NCI-H82 treated with DMSO at 0.1 percent for 48 hours (cell line): ENCODE data around the gene KCNJ6.
"Not testable (repeated sequence)": the region's sequence is repeated elsewhere in the genome, so short reads cannot be mapped to it uniquely, and the experiment has no call there.

Experiments
- DNase-seq: peaks from one replicate; lab custom pipeline; 2025; ENCODE audit not compliant: unreplicated experiment; lab: John Stamatoyannopoulos, UW

KCNJ6 gene

GRCh38 chr21:37746849-37747248 is 169.4 kb downstream of the KCNJ6 start:
- no peak for DNase-seq

- no peak for DNase-seq
Observed at GRCh38 chr21:37744551-37744950, 171.7 kb downstream of the KCNJ6 start.

- DNase-seq = no peak
Observed at GRCh38 chr21:37742532-37742931, 173.7 kb downstream of the KCNJ6 start.

- no peak for DNase-seq
Observed at GRCh38 chr21:37742115-37742514, 174.1 kb downstream of the KCNJ6 start.

- DNase-seq = no peak
Observed at GRCh38 chr21:37737996-37738395, 178.3 kb downstream of the KCNJ6 start.

GRCh38 chr21:37737507-37737906 is 178.8 kb downstream of the KCNJ6 start:
- no peak for DNase-seq

GRCh38 chr21:37734846-37735245 is 181.4 kb downstream of the KCNJ6 start:
- no peak for DNase-seq

- DNase-seq = no peak
Observed at GRCh38 chr21:37732927-37733326, 183.3 kb downstream of the KCNJ6 start.

- DNase-seq = no peak
Observed at GRCh38 chr21:37724201-37724600, 192.1 kb downstream of the KCNJ6 start.

- no peak for DNase-seq
Observed at GRCh38 chr21:37717534-37717933, 198.7 kb downstream of the KCNJ6 start.

GRCh38 chr21:37712569-37712934 is 203.7 kb downstream of the KCNJ6 start:
- DNase-seq = not testable (repeated sequence)

- DNase-seq = peak; percentile 35
Observed at GRCh38 chr21:37711836-37712568, 204.3 kb downstream of the KCNJ6 start.

- no peak for DNase-seq
Observed at GRCh38 chr21:37711286-37711829, 204.9 kb downstream of the KCNJ6 start.

GRCh38 chr21:37710546-37711285 is 205.5 kb downstream of the KCNJ6 start:
- DNase-seq = no peak

- DNase-seq = no peak
Observed at GRCh38 chr21:37704751-37705150, 211.5 kb downstream of the KCNJ6 start.

GRCh38 chr21:37702241-37702640 is 214.0 kb downstream of the KCNJ6 start:
- DNase-seq = no peak

- DNase-seq = peak; percentile 80
Observed at GRCh38 chr21:37700641-37701202, 215.5 kb downstream of the KCNJ6 start.

- no peak for DNase-seq
Observed at GRCh38 chr21:37699024-37699775, 217.1 kb downstream of the KCNJ6 start.

- DNase-seq = no peak
Observed at GRCh38 chr21:37696936-37697335, 219.3 kb downstream of the KCNJ6 start.

- DNase-seq = no peak
Observed at GRCh38 chr21:37695111-37695510, 221.1 kb downstream of the KCNJ6 start.

GRCh38 chr21:37688952-37689659 is 227.2 kb downstream of the KCNJ6 start:
- DNase-seq = no peak
